CD4-positive, alpha-beta T cell (primary cell): ENCODE results near the gene PFAS. TPM values are rescaled to one million over a fixed set of nuclear protein-coding genes. Genes with fewer than 3 reads are reported as not detected.

Experiments
- ATAC-seq: fragments of 200-7000 bp; cut with Tn5 transposase; one replicate; pipeline ENCODE4 v1.10.0; 2022; ENCODE audit warnings: mild to moderate bottlenecking; ENCODE audit not compliant: poor library complexity
- CTCF ChIA-PET: fragments of 350-600 bp; sonication (Branson Sonifier 250); formaldehyde crosslinking; loops from one replicate; lab custom pipeline; 2021; ENCODE audit warnings: antibody characterized with exemption, inconsistent platforms; lab: Charles Lee
- POLR2A ChIA-PET: fragments of 350-600 bp; sonication (Branson Sonifier 250); formaldehyde crosslinking; loops from one replicate; lab custom pipeline; 2021; ENCODE audit warnings: antibody characterized with exemption, inconsistent platforms; lab: Charles Lee
- DNase-seq, 14 experiments: peaks; one replicate each; pipeline ENCODE4 v3.0.0-alpha.2; 2013 to 2020; ENCODE audit warnings: mixed read lengths in 2 of 14
- H3K27ac ChIP-seq, 2 donors: one replicate each; pipeline versions ENCODE4 v1.5.1 to v1.7.0; 2013; ENCODE audit warnings: low read length in 2 of 2, low read depth in 1 of 2, mild to moderate bottlenecking in 1 of 2
- H3K27me3 ChIP-seq, 2 experiments: 1 replicate in 1 of 2; 2 replicates in 1 of 2; pipeline versions ENCODE4 v1.6.1 to v1.7.0; 2013; ENCODE audit warnings: low read length in 2 of 2, control low read depth in 1 of 2, mild to moderate bottlenecking in 1 of 2, moderate library complexity in 1 of 2; ENCODE audit not compliant: insufficient read depth in 2 of 2, control insufficient read depth in 1 of 2
- H3K36me3 ChIP-seq: one replicate; pipeline ENCODE4 v1.6.1; 2013; ENCODE audit warnings: low read length, control low read depth; ENCODE audit not compliant: insufficient read depth
- H3K4me1 ChIP-seq: one replicate; pipeline ENCODE4 v1.6.1; 2013; ENCODE audit warnings: low read length, control low read depth; ENCODE audit not compliant: insufficient read depth
- H3K4me3 ChIP-seq: one replicate; pipeline ENCODE4 v1.5.1; 2013; ENCODE audit warnings: mild to moderate bottlenecking, low read length, moderate library complexity
- H3K9me3 ChIP-seq, 2 experiments: 1 replicate in 1 of 2; 2 replicates in 1 of 2; pipeline versions ENCODE4 v1.6.1 to v1.7.0; 2013; ENCODE audit warnings: low read length in 2 of 2, mild to moderate bottlenecking in 2 of 2, control low read depth in 1 of 2, moderate library complexity in 1 of 2; ENCODE audit not compliant: control insufficient read depth in 1 of 2, insufficient read depth in 1 of 2
- H3K27ac Mint-ChIP-seq: one replicate; pipeline ENCODE4 v1.8.0; 2020; ENCODE audit warnings: mixed read lengths
- H3K27me3 Mint-ChIP-seq: one replicate; pipeline ENCODE4 v1.8.0; 2021; ENCODE audit warnings: mixed read lengths
- H3K36me3 Mint-ChIP-seq: one replicate; pipeline ENCODE4 v1.8.0; 2021; ENCODE audit warnings: low read depth, mixed read lengths
- H3K4me1 Mint-ChIP-seq: one replicate; pipeline ENCODE4 v1.8.0; 2021; ENCODE audit warnings: low read depth, mixed read lengths
- H3K4me3 Mint-ChIP-seq: one replicate; pipeline ENCODE4 v1.8.0; 2020; ENCODE audit warnings: mild to moderate bottlenecking, mixed read lengths
- H3K9me3 Mint-ChIP-seq: one replicate; pipeline ENCODE4 v1.8.0; 2020; ENCODE audit warnings: mixed read lengths
- intact Hi-C, 2 experiments: fragments of 100-400 bp; cut with DNase I in 1 of 2; cut with micrococcal nuclease in 1 of 2; formaldehyde crosslinking; loops; one replicate each; pipeline versions ENCODE4 v1.15.1 to v1.9.0; 2023 to 2025; cut with DNase I, micrococcal nuclease
- total RNA-seq, 174 experiments: library from RNA in 2 of 174; stranded (reverse) in 2 of 174; gene quantifications; one replicate each; pipeline ENCODE4 v1.2.3 and lab custom pipeline; 2021 to 2026
- TF ChIP-seq, protein P1 (sequence below): fragments of 200-600 bp; IDR thresholded peaks from one replicate; pipeline ENCODE4 v1.8.0; 2022; ENCODE audit warnings: antibody characterized with exemption, mild to moderate bottlenecking

The PFAS gene
- total RNA-seq, 2 experiments from 2014 or later: 22.3 to 23.0 TPM

DNA sequence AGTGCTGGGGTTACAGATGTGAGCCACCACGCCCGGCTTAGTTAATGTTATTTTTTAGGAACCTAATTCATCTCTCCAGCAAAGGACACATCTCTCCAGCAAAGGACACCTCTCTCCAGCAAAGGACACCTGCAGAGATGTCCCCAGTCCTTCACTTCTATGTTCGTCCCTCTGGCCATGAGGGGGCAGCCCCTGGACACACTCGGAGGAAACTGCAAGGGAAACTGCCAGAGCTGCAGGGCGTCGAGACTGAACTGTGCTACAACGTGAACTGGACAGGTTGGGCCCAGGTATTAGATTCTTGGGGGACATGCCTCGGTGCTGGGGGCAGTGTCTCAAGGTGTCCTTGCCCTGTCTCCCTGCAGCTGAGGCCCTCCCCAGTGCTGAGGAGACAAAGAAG is 4.7 kb downstream of the PFAS start:
- intact Hi-C loops: no loop called here
- H3K36me3 Mint-ChIP-seq: peaks cover 32% of the 10 kb centered on the region
- Histone ChIP-seq H3K9me3 (no peaks in the 10 kb centered on the region), H3K4me3 (no peak overlapping the region), H3K4me1 (peaks cover 11% of the 10 kb centered on the region), H3K27me3 (no peaks in the 10 kb centered on the region), H3K36me3 (peaks cover 30% of the 10 kb centered on the region), H3K27ac (no peak overlapping the region)
- no peak overlapping the region for H3K4me3 Mint-ChIP-seq
- TF ChIP-seq, protein P1, sequence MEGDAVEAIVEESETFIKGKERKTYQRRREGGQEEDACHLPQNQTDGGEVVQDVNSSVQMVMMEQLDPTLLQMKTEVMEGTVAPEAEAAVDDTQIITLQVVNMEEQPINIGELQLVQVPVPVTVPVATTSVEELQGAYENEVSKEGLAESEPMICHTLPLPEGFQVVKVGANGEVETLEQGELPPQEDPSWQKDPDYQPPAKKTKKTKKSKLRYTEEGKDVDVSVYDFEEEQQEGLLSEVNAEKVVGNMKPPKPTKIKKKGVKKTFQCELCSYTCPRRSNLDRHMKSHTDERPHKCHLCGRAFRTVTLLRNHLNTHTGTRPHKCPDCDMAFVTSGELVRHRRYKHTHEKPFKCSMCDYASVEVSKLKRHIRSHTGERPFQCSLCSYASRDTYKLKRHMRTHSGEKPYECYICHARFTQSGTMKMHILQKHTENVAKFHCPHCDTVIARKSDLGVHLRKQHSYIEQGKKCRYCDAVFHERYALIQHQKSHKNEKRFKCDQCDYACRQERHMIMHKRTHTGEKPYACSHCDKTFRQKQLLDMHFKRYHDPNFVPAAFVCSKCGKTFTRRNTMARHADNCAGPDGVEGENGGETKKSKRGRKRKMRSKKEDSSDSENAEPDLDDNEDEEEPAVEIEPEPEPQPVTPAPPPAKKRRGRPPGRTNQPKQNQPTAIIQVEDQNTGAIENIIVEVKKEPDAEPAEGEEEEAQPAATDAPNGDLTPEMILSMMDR: no peak
- ATAC-seq (no peak), DNase-seq (peak in 2 of 14 experiments; percentile 10 to 11)
- POLR2A ChIA-PET: no interaction called here
- H3K4me1 Mint-ChIP-seq: peaks cover 19% of the 10 kb centered on the region
- H3K9me3 Mint-ChIP-seq: no peaks in the 10 kb centered on the region
- peak overlapping the region; percentile 27 for H3K27ac Mint-ChIP-seq
- CTCF ChIA-PET: no interaction called here
- peaks cover 3% of the 10 kb centered on the region for H3K27me3 Mint-ChIP-seq

DNA sequence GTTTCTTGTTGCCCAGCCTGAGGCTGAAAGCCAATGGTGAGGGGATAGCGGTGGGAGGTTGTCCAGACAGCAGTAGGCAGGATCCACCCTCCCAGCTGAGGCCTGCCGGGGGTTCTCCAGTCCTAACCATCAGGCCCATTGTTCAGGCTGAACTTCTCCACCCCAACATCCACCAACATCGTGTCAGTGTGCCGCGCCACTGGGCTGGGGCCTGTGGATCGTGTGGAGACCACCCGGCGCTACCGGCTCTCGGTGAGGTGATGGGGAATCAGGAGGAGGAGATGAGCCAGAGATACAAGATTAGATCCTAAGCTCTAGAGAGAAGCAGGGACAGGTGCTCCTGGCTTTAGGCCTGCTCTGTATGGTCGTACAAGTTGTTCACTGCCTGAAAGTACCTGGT is 5.8 kb downstream of the PFAS start:
- TF ChIP-seq, protein P1: no peak
- Mint-ChIP-seq H3K27me3 (no peaks in the 10 kb centered on the region), H3K9me3 (no peaks in the 10 kb centered on the region), H3K27ac (no peak overlapping the region), H3K4me3 (no peak overlapping the region), H3K4me1 (peaks cover 8% of the 10 kb centered on the region), H3K36me3 (peaks cover 25% of the 10 kb centered on the region)
- no peak overlapping the region for H3K27ac ChIP-seq
- ChIA-PET POLR2A (no interaction called here), CTCF (no interaction called here)
- peaks cover 2% of the 10 kb centered on the region for H3K4me1 ChIP-seq
- H3K27me3 ChIP-seq: no peaks in the 10 kb centered on the region
- H3K36me3 ChIP-seq: peaks cover 30% of the 10 kb centered on the region
- ATAC-seq (no peak), DNase-seq (no peak)
- H3K9me3 ChIP-seq: no peaks in the 10 kb centered on the region
- no peak overlapping the region for H3K4me3 ChIP-seq
- intact Hi-C loops: no loop called here

- ATAC-seq (no peak), DNase-seq (no peak)
- H3K4me1 ChIP-seq: no peaks in the 10 kb centered on the region
- H3K9me3 Mint-ChIP-seq: no peaks in the 10 kb centered on the region
- ChIA-PET CTCF (no interaction called here), POLR2A (no interaction called here)
- peaks cover 30% of the 10 kb centered on the region for H3K36me3 Mint-ChIP-seq
- no peak overlapping the region for H3K4me3 Mint-ChIP-seq
- H3K27me3 Mint-ChIP-seq: no peaks in the 10 kb centered on the region
- no peaks in the 10 kb centered on the region for H3K9me3 ChIP-seq
- intact Hi-C loops: no loop called here
- H3K27ac Mint-ChIP-seq: no peak overlapping the region
- TF ChIP-seq, protein P1: no peak
- H3K4me1 Mint-ChIP-seq: peaks cover 2% of the 10 kb centered on the region
- H3K27ac ChIP-seq: no peak overlapping the region
- no peak overlapping the region for H3K4me3 ChIP-seq
- H3K27me3 ChIP-seq: no peaks in the 10 kb centered on the region
- peaks cover 30% of the 10 kb centered on the region for H3K36me3 ChIP-seq
Observed at GRCh38 chr17:8255499-8255898, 6.4 kb downstream of the PFAS start.
